SK-N-SH (cell line): ENCODE measurements around the gene WDR44. TPM values are rescaled to one million over a fixed set of nuclear protein-coding genes. Genes with fewer than 3 reads are reported as not detected.

ENCODE experiments used
- CTCF ChIA-PET: fragments of 300-600, 350-600 bp; formaldehyde crosslinking; extraction: SDS; loops from one replicate; lab custom pipeline; 2021; lab: Yijun Ruan, JAX
- POLR2A ChIA-PET: fragments of 350-600 bp; sonication (Branson Sonifier 250); formaldehyde crosslinking; extraction: SDS; loops from one replicate; lab custom pipeline; 2020; ENCODE audit warnings: antibody characterized with exemption, inconsistent platforms; lab: Yijun Ruan, JAX
- DNase-seq: peaks from one replicate; pipeline ENCODE4 v3.0.0; 2012
- H2AFZ ChIP-seq: fragments of 200-600 bp; sonication (generic); 2 replicates; pipeline ENCODE4 v1.8.1; 2016; ENCODE audit warnings: antibody characterized with exemption, mild to moderate bottlenecking, low read depth
- H3F3A ChIP-seq: fragments of 200-600 bp; sonication (generic); replicated peaks from 2 replicates; pipeline ENCODE3; 2016; ENCODE audit warnings: antibody characterized with exemption, mild to moderate bottlenecking; ENCODE audit not compliant: insufficient read depth
- H3K27ac ChIP-seq, 2 experiments: fragments of 200-500 bp in 1 of 2; fragments of 200-600 bp in 1 of 2; sonication (Bioruptor generic) in 1 of 2; sonication (generic), shearing (Covaris generic) in 1 of 2; 2 replicates each; pipeline versions ENCODE4 v1.5.1 to v1.6.1; 2014 to 2016; ENCODE audit warnings: low read depth in 2 of 2, inconsistent platforms in 1 of 2, low read length in 1 of 2, mild to moderate bottlenecking in 1 of 2, mixed read lengths in 1 of 2
- H3K27me3 ChIP-seq: fragments of 200-600 bp; sonication (generic), shearing (Covaris generic); 2 replicates; pipeline ENCODE4 v1.6.1; 2016; ENCODE audit warnings: mixed run types; ENCODE audit not compliant: insufficient read depth
- H3K36me3 ChIP-seq, 2 experiments: fragments of 200-500 bp in 1 of 2; fragments of 200-600 bp in 1 of 2; sonication (Bioruptor generic) in 1 of 2; sonication (generic) in 1 of 2; replicated peaks in 1 of 2; 2 replicates each; pipeline versions ENCODE3 to v1.5.1; 2014 to 2016; ENCODE audit warnings: low read length in 1 of 2, mild to moderate bottlenecking in 1 of 2; ENCODE audit not compliant: insufficient read depth in 2 of 2, control insufficient read depth in 1 of 2
- H3K4me1 ChIP-seq, 2 experiments: fragments of 200-500 bp in 1 of 2; fragments of 200-600 bp in 1 of 2; sonication (Bioruptor generic) in 1 of 2; sonication (generic), shearing (Covaris generic) in 1 of 2; 2 replicates each; pipeline versions ENCODE4 v1.5.1 to v1.6.1; 2014 to 2016; ENCODE audit warnings: low read depth in 1 of 2, low read length in 1 of 2, mixed run types in 1 of 2; ENCODE audit not compliant: insufficient read depth in 2 of 2, control insufficient read depth in 1 of 2
- H3K4me2 ChIP-seq: fragments of 200-600 bp; sonication (generic), shearing (Covaris generic); 2 replicates; pipeline ENCODE4 v1.6.1; 2017; ENCODE audit warnings: mixed run types
- H3K4me3 ChIP-seq, 2 experiments: fragments of 200-500 bp in 1 of 2; fragments of 200-600 bp in 1 of 2; sonication (Bioruptor generic) in 1 of 2; sonication (generic), shearing (Covaris generic) in 1 of 2; 2 replicates each; pipeline versions ENCODE4 v1.5.1 to v1.8.1; 2014 to 2016; ENCODE audit warnings: low read depth in 2 of 2, inconsistent platforms in 1 of 2, low read length in 1 of 2, mild to moderate bottlenecking in 1 of 2, mixed read lengths in 1 of 2, moderate library complexity in 1 of 2
- H3K79me2 ChIP-seq: fragments of 200-600 bp; sonication (generic); 2 replicates; pipeline ENCODE4 v1.8.1; 2017; ENCODE audit warnings: mild to moderate bottlenecking; ENCODE audit not compliant: insufficient read depth
- H3K9ac ChIP-seq: fragments of 200-600 bp; sonication (generic); 2 replicates; pipeline ENCODE4 v1.6.1; 2017; ENCODE audit warnings: mixed run types
- H3K9me2 ChIP-seq: fragments of 200-600 bp; sonication (generic); 2 replicates; pipeline ENCODE4 v1.6.1; 2017; ENCODE audit warnings: mixed run types
- H3K9me3 ChIP-seq: fragments of 200-600 bp; sonication (generic); 2 replicates; pipeline ENCODE4 v1.6.1; 2017; ENCODE audit warnings: mixed run types, mild to moderate bottlenecking, moderate library complexity
- H4K20me1 ChIP-seq: fragments of 200-600 bp; sonication (generic); 2 replicates; pipeline ENCODE4 v1.6.1; 2017; ENCODE audit warnings: mild to moderate bottlenecking, mixed run types; ENCODE audit not compliant: insufficient read depth
- CHD2 ChIP-seq: fragments of 150-350 bp; IDR thresholded peaks from 2 replicates; pipeline ENCODE4 v1.6.1; 2018; ENCODE audit warnings: low read length; ENCODE audit not compliant: partially characterized antibody
- CTCF ChIP-seq: fragments of 200-600 bp; sonication (generic); IDR thresholded peaks from 2 replicates; pipeline ENCODE4 v1.6.1; 2017; ENCODE audit warnings: antibody characterized with exemption, mild to moderate bottlenecking, moderate library complexity
- ELF1 ChIP-seq: IDR thresholded peaks from 2 replicates; pipeline ENCODE4 v1.4.0; 2012
- EZH2phosphoT487 ChIP-seq: fragments of 200-600 bp; sonication (generic); IDR thresholded peaks from 2 replicates; pipeline ENCODE4 v1.6.1; 2017; ENCODE audit warnings: low read depth, mixed run types, mild to moderate bottlenecking, antibody characterized with exemption, moderate library complexity, borderline replicate concordance
- FOSL2 ChIP-seq: IDR thresholded peaks from 2 replicates; pipeline ENCODE4 v1.4.0; 2012; ENCODE audit warnings: low read depth, mild to moderate bottlenecking, moderate library complexity, borderline replicate concordance
- GATA2 ChIP-seq: sonication (generic); formaldehyde crosslinking; IDR thresholded peaks from 2 replicates; pipeline ENCODE4 v1.5.0; 2020; ENCODE audit warnings: mild to moderate bottlenecking, missing genetic modification reagents
- MEF2A ChIP-seq: IDR thresholded peaks from 2 replicates; pipeline ENCODE4 v1.4.0; 2012; ENCODE audit warnings: low read depth, borderline replicate concordance
- NFIC ChIP-seq: IDR thresholded peaks from 2 replicates; pipeline ENCODE4 v1.4.0; 2012; ENCODE audit warnings: borderline replicate concordance
- PBX3 ChIP-seq: IDR thresholded peaks from 2 replicates; pipeline ENCODE4; 2012
- POLR2AphosphoS5 ChIP-seq: IDR thresholded peaks from 2 replicates; pipeline ENCODE4 v1.6.1; 2012; ENCODE audit warnings: low read depth, low read length
- RCOR1 ChIP-seq: fragments of 150-350 bp; IDR thresholded peaks from 2 replicates; pipeline ENCODE4 v1.6.1; 2017; ENCODE audit warnings: antibody characterized with exemption, low read length
- REST ChIP-seq: IDR thresholded peaks from 2 replicates; pipeline ENCODE4 v1.6.1; 2012; ENCODE audit warnings: mild to moderate bottlenecking, low read depth, low read length, moderate library complexity
- RFX5 ChIP-seq: IDR thresholded peaks from 2 replicates; pipeline ENCODE4 v1.6.1; 2012; ENCODE audit warnings: mild to moderate bottlenecking, improper control_type of control experiment, low read length
- RXRA ChIP-seq: IDR thresholded peaks from 2 replicates; pipeline ENCODE4 v1.4.0; 2012; ENCODE audit warnings: low read depth, mild to moderate bottlenecking, borderline replicate concordance
- SIN3A ChIP-seq: IDR thresholded peaks from 2 replicates; pipeline ENCODE4 v1.6.1; 2012; ENCODE audit warnings: low read depth, mild to moderate bottlenecking, low read length, moderate library complexity, borderline replicate concordance
- SMC3 ChIP-seq: IDR thresholded peaks from 2 replicates; pipeline ENCODE4 v1.6.1; 2012; ENCODE audit warnings: low read depth, low read length, improper control_type of control experiment
- TAF1 ChIP-seq: IDR thresholded peaks from 2 replicates; pipeline ENCODE4 v1.6.1; 2012; ENCODE audit warnings: low read depth, mild to moderate bottlenecking, low read length, moderate library complexity, borderline replicate concordance
- TCF12 ChIP-seq: IDR thresholded peaks from 2 replicates; pipeline ENCODE4 v1.4.0; 2012
- TEAD4 ChIP-seq: IDR thresholded peaks from 2 replicates; pipeline ENCODE4 v1.4.0; 2012; ENCODE audit warnings: mild to moderate bottlenecking, borderline replicate concordance; ENCODE audit not compliant: insufficient read depth
- USF1 ChIP-seq: IDR thresholded peaks from 2 replicates; pipeline ENCODE4 v1.4.0; 2012; ENCODE audit warnings: low read depth, borderline replicate concordance
- WGBS: methylation state at CpG from one replicate; pipeline ENCODE4 v1.1.6; 2017; ENCODE audit warnings: low lambda C conversion rate; 5-methylcytosine and 5-hydroxymethylcytosine counted together
- polyA plus RNA-seq, 3 experiments: library from polyadenylated mRNA; depleted of rRNA; stranded (reverse); fragments of >200 nt; gene quantifications; 2 replicates each; pipeline ENCODE4 v1.2.3, GENCODE V29; 2012

WDR44 gene
- polyA plus RNA-seq, 1 of the 3 experiments (the other 2 are of a cell fraction) = 5.3 TPM

- H4K20me1 ChIP-seq = peaks cover 60% of the 10 kb centered on the region
- no peak for TF ChIP-seq TEAD4
- no peak for TF ChIP-seq GATA2 (CRISPR knock-in tag)
- TF ChIP-seq TCF12 = no peak
- no peak for TF ChIP-seq CHD2
- no peak for TF ChIP-seq RCOR1
- TF ChIP-seq FOSL2 = no peak
- no peak for TF ChIP-seq POLR2AphosphoS5
- TF ChIP-seq RXRA = no peak
- TF ChIP-seq MEF2A = no peak
- no peak for TF ChIP-seq EZH2phosphoT487
- TF ChIP-seq SMC3 = no peak
- no peak for TF ChIP-seq USF1
- TF ChIP-seq SIN3A = no peak
- no peak for TF ChIP-seq PBX3
- no peak for TF ChIP-seq RFX5
- TF ChIP-seq ELF1 = no peak
- TF ChIP-seq TAF1 = no peak
- no peak for TF ChIP-seq CTCF
- no peak for TF ChIP-seq REST
- no peak for TF ChIP-seq NFIC
- H3K9me3 ChIP-seq = no peaks in the 10 kb centered on the region
- ChIA-PET CTCF (no interaction called here), POLR2A (no interaction called here)
- no peak overlapping the region for H3K27ac ChIP-seq
- H3K36me3 ChIP-seq = no peaks in the 10 kb centered on the region
- no peaks in the 10 kb centered on the region for H3K9me2 ChIP-seq
- no peak overlapping the region for H2AFZ ChIP-seq
- peaks cover 77% of the 10 kb centered on the region for H3K79me2 ChIP-seq
- WGBS = 70% methylated on average over 2 of the region's 2 CpGs
- H3K4me1 ChIP-seq = peaks cover 0 to 3% of the 10 kb centered on the region in 2 experiments; a peak in 2 of 4 replicates
- H3K9ac ChIP-seq = no peak overlapping the region
- H3K27me3 ChIP-seq = no peaks in the 10 kb centered on the region
- peaks cover 10% of the 10 kb centered on the region for H3F3A ChIP-seq
- DNase-seq = no peak
- peak overlapping the region; percentile 69; the same call in 1 of the 2 replicates for H3K4me2 ChIP-seq
- H3K4me3 ChIP-seq = no peak overlapping the region
Observed at GRCh38 chrX:118349188-118349587, 3.3 kb downstream of the WDR44 start.
